T follicular helper cell (primary cell): Measurements from ENCODE around the gene MLLT11.
A peak's percentile ranks its signal among the peaks of the same experiment; 100 is the strongest.

ENCODE experiments used
- DNase-seq: peaks from one replicate; pipeline ENCODE4 v3.0.0-alpha.2; 2020; ENCODE audit warnings: low read depth
- total RNA-seq, 2 experiments: gene quantifications; one replicate each; lab custom pipeline; 2026; lab: John Stamatoyannopoulos, UW

MLLT11 gene, protein sequence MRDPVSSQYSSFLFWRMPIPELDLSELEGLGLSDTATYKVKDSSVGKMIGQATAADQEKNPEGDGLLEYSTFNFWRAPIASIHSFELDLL
- total RNA-seq, result 1.9 to 2.9 reads per million in 2 experiments

DNA sequence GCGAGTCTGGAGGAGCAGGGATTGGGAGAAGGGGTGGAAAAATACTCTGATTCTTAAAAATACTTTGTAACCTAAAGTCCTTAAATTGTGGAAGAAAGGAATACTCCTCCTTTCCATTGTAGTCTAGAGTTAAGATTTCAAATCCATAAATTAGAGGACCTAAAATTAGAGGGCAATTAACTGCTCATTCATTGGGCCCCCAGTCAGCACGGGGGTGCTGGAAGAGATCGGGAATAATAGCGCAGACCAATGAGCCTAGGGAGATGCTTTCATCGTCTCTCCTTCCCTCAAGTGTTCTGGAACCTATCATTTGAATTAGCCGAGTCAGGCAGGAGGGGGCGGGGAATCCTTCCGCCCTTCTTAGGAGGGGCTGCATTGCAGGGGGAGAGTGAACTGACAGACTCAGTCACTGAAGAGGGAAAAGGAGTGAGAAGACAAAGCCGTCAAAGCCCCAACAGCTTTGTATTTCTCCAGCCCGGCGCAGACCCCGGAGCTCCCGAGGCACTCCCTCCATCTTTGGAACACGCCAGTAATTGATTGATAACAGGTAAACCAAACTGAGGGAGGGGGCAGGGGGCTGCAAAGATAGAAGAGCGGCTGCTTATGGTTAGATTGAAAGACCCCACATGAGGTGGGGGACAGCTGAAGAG is at the start of gene MLLT11:
Gene MLLT11, plus strand, starts transcription at position 391 of the 650 bp plus-strand sequence. CDS start 6,828 bp downstream, outside the sequence.
- DNase-seq, result no peak

DNA sequence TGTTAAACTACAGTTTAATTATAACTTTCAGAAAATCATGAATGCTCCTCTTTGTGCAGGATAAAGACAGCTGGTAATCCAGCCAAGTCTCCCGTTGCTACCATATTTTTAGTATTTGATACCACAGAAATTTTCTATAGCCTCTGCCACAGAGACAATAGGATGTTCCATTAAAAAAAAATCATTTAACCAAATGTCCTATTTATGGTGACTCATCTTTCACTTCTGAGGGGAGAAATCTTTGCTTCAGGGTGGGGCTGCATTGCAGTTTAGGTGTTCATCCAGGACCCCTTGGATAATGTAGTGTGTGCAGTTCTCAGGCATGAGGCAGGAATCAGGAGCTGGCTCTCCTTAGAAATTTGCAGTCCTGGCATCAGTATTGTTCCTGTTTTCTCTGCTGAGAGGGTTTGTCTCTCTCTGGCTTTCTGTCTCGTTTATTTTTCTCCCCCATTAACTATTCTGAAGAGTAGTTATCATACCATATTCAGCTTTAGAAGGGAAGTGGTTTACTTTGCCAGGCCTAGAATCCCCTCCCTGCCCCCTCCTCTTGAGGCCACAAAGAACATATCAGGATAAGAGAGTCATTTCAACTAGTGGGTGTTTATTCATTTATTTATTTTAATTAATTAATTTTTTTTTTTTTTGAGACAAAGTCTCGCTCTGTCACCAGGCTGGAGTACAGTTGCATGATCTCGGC is 48.9 kb upstream of the MLLT11 start:
- DNase-seq, result no peak

DNA sequence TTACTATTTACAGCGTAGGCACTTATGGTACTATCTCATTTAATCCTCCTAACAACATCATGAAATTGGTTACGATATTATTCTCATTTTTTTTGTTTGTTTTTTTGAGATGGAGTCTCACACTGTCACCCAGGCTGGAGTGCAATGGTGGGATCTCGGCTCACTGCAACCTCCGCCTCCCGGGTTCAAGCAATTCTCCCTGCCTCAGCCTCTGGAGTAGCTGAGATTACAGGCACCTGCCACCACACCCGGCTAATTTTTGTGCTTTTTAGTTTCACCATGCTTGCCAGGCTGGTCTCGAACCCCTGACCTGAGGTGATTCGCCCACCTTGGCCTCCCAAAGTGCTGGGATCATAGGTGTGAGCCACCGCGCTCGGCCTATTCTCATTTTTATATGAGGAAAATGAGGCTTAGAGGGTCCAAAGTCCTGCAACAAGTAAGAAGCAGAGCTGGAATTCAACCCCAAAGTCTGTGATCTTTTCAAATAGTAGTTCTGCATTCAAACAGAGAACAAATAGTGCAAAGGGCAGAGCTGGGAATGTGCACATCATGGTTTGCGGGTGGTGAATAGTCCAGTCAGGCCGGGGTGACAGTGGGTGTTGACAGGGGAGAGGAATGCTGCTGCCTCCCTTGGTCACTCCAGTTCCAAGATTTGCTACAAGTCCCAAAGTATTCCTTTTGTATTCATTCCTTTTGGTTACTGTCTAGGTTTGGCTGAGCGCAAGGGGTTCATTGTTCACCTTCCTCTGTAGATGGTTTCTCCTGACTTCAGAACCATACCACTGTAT is 47.3 kb upstream of the MLLT11 start:
- DNase-seq, result no peak

DNA sequence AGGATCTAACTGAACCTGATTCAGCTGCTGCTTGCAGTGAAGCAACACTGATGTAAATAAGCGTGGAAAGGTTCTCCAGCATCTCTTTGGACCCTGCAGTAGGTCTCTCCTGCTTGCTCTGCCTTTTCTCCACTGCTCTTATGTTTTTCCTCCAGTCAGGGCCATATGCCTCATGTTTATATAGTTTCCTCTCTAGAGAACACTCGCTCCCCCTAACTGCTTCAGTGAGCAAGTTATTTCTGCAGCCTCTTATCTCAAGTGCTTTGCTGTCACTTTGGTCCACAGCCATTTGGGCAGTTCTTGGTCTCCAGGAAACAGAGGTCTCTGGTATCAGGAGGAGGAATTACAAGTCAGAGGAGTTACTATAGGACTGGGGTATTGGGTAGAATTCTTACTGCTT is 46.7 kb upstream of the MLLT11 start:
- DNase-seq, result no peak

DNA sequence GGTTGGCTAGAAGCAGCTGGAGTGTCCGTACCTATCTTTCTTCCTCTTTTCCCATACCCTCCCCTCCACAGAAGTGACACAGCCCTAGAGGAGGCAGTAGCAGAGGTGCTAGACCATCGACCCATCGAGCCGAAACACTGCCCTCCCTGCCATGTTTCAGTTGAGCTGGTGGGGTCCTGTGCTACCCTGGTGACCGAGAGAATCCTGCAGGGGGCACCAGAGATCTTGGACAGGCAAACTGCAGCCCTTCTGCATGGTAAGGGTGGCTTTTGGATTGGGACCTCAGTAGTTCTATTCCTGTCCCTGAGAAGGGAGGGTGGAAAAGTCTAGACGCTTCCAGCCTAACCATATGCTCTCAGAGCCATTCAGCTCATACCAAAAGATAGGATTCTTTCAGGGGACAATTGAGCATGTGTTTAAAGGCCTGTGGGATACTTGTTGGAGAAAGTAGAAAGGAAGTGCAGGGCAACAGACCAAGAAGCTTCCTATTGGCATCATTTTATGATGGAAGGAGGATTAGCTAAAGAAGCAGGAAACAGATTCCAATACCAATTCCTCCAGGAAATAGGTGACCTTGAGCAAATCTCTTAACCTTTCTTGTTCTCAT is 35.6 kb upstream of the MLLT11 start:
- DNase-seq, result peak; percentile 79

DNA sequence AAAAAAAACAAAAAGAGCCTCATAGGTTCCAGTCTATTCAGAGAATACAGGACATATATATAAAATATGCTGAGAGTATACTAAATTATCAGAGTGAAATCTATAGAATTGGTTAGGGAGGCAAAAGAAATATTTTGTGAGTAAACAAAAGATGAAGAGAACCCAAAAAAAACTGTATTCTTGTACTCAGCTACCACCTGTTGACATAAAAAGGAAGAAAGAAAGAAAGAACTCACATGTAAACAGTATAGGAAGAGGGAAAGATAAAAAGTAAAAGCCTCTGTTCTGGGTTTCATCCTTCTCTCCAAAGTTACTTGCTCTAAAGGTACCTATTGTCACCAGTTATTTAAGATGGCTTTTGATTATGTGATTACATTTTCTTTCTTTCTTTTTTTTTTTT is 33.7 kb upstream of the MLLT11 start:
- no peak for DNase-seq

DNA sequence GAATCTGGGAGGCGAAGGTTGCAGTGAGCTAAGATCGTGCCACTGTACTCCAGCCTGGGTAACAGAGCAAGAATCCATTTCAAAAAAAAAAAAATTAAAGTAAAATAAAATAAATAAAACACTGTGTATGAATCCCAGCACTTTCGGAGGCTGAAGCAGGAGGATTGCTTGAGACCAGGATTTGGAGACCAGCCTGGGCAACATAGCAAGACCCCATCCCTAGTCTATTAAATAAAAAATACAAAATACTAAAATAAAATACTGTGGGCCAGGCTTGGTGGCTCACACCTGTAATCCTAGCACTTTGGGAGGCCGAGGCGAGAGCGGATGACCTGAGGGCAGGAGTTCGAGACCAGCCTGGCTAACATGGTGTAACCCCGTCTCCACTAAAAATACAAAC is 28.0 kb upstream of the MLLT11 start:
- DNase-seq, result no peak

DNA sequence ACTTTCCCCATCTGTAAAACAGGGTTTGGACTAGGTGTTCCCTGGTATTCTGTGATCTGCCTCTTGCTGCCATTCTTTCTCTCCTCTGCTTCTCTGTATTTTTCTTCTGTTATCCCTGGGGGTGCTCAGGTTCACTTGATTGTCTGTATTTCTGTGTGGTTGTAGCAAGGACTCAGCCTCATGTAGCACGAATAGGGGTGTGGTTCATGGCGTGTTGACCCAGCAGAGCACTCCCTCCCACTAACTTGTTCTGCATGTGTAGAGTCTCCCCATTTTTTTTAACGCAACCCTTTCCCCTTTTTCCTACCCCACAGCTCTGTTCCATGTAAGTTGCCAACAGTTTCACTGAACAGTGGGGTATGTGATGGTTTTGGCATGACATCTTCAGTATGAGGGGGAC is 25.0 kb upstream of the MLLT11 start:
- no peak for DNase-seq

DNA sequence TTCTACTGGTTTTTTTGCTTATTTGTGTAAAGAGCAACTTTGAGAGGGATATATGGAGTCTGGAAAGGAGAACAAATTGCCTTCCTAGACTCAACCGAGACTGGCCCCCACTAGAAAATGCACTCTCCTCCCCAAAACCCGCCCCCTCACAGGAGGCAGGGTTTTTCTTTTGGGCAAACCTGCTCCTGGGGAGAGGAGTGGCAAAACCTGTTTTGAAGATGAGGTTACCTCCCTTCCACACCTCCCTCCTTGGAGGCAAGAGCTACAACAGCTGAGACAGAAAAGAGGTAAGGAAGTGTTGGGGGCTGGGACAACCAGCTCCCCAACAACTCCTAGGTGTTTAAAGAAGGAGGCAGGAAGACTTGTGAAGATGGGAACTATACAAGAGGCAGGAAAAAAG is 23.8 kb upstream of the MLLT11 start, which contains the start of gene BNIPL:
Gene BNIPL, plus strand, starts transcription at position 231 of the 400 bp plus-strand sequence. Its CDS starts 140 bp downstream, at position 371.
- no peak for DNase-seq

DNA sequence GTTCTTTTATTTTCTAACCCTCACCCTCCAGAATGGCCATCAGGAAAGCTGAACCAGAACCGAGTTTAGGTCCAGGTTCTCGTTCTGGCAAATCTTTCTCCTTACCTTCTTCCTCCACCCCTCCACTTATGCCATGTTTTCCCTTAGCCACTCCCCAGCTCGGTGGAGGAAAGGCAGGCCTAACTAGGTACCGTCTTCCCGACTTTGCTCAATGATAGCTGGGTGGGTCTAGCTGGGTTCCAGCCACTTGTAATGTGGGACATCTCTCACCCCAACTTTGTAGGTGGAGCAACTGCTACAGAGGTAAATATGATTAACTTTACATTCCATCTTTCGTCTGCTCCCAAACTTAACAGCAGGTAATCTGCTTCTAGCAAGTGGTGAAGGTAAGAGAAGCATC is 23.2 kb upstream of the MLLT11 start:
- no peak for DNase-seq

DNA sequence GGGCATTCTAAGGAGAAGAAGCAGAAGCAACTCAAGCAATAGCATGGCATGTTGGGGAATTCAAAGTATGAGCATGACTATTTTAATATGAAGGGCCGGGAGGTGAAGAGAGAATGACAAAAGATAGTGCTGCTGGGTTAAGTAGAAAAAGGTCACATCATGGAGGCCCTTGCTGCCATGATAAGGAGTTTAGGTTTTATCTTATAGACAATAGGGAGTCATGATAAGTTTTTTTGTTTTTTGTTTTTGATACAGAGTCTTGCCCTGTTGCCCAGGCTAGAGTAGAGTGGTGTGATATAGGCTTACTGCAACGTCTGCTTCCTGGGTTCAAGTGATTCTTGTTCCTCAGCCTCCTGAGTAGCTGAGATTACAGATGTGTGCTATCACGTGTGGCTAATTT is 20.7 kb upstream of the MLLT11 start:
- no peak for DNase-seq

DNA sequence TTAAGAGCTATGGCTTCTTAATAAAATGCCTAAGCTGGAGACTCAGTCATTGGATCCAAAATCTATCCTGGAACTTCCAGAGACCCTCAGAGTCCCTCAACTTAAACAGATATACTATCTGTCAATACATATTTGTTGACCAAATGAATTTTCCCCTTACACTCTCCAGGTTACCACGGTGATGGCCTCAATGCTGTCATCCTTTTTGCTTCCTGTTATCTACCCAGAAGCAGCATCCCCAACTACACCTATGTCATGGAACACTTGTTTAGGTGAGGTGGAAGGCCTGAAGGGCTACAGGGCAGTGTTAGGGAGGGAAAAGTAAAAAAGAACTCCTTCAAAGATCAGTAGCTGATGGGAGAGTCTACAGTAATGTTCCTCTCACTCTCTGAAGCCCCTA is 17.0 kb upstream of the MLLT11 start:
- DNase-seq, result no peak

DNA sequence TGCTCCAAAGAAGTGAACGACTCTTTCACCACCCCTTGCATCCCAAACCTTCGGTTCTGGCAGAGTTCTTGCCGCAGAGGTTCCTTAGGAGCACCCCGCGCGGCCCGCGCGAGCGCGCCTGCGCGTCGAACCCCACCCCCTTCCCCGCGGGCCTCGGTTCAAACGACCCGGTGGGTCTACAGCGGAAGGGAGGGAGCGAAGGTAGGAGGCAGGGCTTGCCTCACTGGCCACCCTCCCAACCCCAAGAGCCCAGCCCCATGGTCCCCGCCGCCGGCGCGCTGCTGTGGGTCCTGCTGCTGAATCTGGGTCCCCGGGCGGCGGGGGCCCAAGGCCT is 12.6 kb upstream of the MLLT11 start, which contains the start of gene C1orf56:
Gene C1orf56, plus strand, starts transcription at position 161 of the 334 bp plus-strand sequence. Its CDS starts 97 bp downstream, at position 258.
- DNase-seq, result peak; percentile 30

DNA sequence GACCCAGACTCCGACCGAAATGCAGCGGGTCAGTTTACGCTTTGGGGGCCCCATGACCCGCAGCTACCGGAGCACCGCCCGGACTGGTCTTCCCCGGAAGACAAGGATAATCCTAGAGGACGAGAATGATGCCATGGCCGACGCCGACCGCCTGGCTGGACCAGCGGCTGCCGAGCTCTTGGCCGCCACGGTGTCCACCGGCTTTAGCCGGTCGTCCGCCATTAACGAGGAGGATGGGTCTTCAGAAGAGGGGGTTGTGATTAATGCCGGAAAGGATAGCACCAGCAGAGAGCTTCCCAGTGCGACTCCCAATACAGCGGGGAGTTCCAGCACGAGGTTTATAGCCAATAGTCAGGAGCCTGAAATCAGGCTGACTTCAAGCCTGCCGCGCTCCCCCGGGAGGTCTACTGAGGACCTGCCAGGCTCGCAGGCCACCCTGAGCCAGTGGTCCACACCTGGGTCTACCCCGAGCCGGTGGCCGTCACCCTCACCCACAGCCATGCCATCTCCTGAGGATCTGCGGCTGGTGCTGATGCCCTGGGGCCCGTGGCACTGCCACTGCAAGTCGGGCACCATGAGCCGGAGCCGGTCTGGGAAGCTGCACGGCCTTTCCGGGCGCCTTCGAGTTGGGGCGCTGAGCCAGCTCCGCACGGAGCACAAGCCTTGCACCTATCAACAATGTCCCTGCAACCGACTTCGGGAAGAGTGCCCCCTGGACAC is 12.1 kb upstream of the MLLT11 start:
- peak; percentile 31 for DNase-seq

DNA sequence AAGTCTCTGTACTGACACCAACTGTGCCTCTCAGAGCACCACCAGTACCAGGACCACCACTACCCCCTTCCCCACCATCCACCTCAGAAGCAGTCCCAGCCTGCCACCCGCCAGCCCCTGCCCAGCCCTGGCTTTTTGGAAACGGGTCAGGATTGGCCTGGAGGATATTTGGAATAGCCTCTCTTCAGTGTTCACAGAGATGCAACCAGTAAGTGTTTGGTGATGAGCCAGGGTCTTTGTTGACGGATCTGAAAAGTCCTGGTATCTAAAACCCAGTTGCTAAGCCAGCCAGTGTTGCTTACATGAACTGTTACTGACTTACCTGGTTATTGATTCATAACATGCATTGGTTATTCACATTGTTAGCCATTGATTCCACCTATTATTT is 11.6 kb upstream of the MLLT11 start:
- no peak for DNase-seq

DNA sequence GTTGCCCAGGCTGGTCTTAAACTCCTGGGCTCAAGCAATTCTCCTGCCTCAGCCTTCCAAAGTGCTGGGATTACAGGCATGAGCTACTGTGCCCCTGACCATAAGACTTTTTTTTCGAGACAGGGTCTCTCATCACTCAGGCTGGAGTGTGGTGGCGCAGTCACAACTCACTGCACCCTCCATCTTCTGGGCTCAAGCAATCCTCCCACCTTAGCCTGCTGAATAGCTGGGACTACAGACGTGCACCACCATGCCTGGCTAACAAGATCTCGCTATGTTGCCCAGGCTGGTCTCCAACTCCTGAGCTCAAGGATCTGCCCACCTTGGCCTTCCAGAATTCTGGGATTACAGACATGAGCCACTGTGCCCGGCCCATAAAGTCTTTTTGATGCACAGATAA is 10.7 kb upstream of the MLLT11 start:
- DNase-seq, result no peak

DNA sequence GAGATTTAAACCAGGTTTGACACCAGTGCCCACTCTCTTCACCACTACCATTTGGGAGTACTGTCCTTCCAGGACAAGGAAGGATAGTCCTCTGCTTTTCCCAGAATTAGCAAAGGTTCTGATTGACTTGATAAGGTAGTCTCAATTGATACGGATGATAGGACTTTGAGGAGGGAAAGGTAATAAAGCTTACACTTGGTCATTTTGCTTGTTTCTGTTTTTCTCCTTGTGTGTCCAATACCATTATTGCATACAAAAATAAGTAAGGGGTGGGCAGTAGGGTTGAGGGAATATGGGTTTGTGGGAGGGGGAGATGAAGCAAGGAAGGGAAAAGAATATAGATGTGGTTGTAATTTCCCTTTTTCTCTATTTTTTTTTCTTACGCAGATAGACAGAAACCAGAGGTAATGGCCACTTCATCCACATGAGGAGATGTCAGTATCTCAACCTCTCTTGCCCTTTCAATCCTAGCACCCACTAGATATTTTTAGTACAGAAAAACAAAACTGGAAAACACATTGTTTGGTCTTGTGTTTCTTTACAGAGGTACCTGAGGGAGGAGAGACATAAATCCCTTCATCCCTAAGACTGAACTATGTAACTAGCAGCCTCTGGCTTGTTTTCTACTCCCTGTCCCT is 10.0 kb upstream of the MLLT11 start:
- no peak for DNase-seq

DNA sequence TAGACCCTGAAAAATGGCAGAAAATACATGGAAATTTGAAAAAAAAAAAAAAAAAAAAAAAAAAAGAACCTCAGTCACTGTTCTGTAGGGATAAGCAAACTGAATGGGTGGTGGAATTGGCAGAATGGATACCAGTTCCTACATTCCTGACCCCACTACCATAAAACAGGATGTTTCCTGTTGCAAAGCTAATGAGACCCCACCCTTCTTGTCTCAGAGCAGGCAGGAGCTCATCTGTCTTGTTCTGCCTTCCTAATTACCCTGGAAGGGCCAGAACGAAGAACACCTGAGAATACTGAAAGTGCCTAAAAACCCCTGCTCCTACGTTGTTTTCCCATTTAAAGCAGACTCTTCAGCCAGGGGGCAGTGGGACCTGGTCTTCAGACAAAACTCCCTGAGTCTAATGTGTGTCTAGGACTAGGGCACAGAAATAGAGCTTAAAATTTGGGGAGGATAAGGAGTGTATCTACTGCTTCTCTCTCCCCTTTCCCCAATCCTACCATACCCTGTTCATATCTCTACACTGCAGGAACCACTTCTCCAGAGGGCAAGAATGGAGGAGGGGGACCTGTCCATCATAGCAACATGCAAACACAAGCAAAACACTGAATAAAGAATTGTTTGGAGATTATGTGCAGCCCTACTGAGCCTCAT is 8.7 kb upstream of the MLLT11 start:
- no peak for DNase-seq

DNA sequence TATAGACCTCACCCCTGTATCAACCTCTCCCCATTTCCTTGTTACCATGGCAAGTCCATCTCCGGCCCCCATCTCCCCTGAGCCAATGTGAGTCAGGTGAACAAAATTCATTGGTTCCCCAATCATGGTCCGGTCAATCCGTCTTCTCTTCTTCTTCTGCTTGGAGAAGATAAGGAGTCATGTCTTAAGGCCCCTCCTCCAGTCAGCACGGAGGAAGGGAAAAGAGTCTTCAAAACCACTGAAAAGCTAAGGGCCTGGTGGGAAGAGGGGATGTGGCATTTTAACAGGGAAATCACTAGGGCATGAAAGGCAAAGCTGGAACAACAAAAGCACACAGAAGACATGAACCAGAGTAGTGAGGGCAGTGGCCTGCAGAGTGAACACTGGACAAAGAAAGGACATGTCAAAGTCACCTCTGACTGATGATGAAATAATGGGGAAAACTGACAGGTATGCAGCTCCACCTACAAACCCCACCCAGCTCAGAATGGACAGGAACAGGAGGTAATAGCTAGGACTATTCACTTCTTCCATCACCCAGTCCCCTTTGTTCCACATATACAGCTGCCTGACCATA is 5.1 kb upstream of the MLLT11 start:
- DNase-seq, result no peak

DNA sequence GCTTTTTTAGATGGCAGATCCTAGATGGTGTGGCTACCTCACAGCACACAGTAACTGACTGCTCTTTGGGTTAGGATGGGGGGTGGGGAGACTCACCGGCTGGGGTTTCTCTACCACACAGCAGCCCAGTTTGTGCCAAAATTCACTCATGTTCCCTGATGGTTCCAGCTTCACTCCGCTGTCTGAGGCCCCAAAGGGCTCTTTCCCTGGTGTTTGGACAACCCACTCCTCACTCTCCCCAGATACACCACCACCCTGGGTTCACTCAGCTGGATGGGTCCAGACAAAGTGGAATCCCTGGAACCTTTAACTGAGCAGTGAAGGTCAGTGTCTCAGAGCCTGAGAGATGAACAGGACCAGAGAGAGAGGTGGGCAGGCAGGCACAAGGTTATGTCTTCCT is 4.6 kb upstream of the MLLT11 start:
- no peak for DNase-seq
